GM12801 (cell line): ENCODE measurements around the gene PITRM1.

Experiments
- CTCF ChIP-seq: IDR thresholded peaks from one replicate; pipeline ENCODE4 v1.5.1; 2011; ENCODE audit warnings: control low read depth; ENCODE audit not compliant: insufficient read length; ENCODE audit errors: extremely low read depth

The PITRM1 gene

GRCh38 chr10:3195726-3196125 lies 23.1 kb upstream of the PITRM1 start:
- TF ChIP-seq CTCF: no peak

GRCh38 chr10:3195286-3195685 lies 22.7 kb upstream of the PITRM1 start:
- no peak for TF ChIP-seq CTCF

- TF ChIP-seq CTCF: no peak
These were observed 22.3 kb upstream of the PITRM1 start for GRCh38 chr10:3194871-3195270.

GRCh38 chr10:3193751-3194150 lies 21.2 kb upstream of the PITRM1 start:
- no peak for TF ChIP-seq CTCF

GRCh38 chr10:3192856-3193635 lies 20.5 kb upstream of the PITRM1 start:
- no peak for TF ChIP-seq CTCF

- TF ChIP-seq CTCF: no peak
These were observed 18.2 kb upstream of the PITRM1 start for GRCh38 chr10:3190817-3191216.

GRCh38 chr10:3186368-3186767 lies 13.8 kb upstream of the PITRM1 start:
- TF ChIP-seq CTCF: no peak

- no peak for TF ChIP-seq CTCF
These were observed 12.8 kb upstream of the PITRM1 start for GRCh38 chr10:3185386-3185785.
